ENCODE data around the gene CBX5. TPM values are rescaled to one million over a fixed set of nuclear protein-coding genes. Genes with fewer than 3 reads are reported as not detected.

The CBX5 gene
- total and polyA plus RNA-seq, 9 of the 15 experiments (the other 6 are each of a cell fraction or from before 2014, with no cell fraction given), result 32.6 to 102 (median 59.2) TPM

DNA sequence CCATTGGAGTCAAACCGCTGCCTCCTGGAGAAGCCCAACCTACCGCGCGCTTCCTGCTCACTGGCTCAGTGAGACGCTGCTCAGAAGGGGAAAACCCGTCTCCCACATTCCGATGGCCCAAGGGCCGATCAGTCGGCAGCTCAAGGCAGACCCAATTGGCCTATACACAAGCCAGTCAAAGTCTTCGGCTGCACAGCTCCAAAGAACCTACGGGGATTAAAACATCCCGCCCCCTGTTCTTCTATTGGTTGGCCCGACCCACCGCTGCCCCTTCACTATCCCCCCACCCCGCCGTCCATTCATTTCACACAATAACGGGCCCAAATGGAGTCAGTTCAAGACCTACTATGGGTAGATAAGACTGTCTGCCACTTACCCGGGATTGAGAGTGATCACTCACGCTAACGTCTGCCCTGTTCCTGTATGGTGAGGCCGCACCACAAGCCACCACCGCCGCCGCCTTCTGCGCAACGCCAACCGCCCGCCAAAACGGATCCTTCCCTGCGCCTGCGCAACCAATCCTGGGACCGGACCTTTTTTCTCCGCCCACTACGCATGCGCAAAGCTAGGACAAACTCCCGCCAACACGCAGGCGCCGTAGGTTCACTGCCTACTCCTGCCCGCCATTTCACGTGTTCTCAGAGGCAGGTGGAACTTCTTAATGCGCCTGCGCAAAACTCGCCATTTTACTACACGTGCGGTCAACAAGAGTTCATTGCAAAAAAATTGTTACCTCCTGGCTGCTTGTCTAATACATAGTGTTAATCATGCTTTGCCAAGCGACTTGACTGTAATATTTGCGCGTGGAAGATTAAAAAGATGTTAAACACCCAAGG lies at the start of gene CBX5 (continued):
- peak; percentile 34; the same call in 1 of the 2 replicates for TF ChIP-seq ZNF436 (CRISPR knock-in tag; IDR thresholded peaks at IDR 0.05)
- TF ChIP-seq CTBP1 (IDR thresholded peaks at IDR 0.05; ENCODE audit: borderline replicate concordance), result peak; percentile 47; the same call in 1 of the 2 replicates
- no peak for TF ChIP-seq MYNN (IDR thresholded peaks at IDR 0.05)
- TF ChIP-seq MYNN (CRISPR knock-in tag; IDR thresholded peaks at IDR 0.05), result no peak
- 0 out of 2 replicates have a peak, but pooled peaks have one; percentile 14 for TF ChIP-seq ATF7 (IDR thresholded peaks at IDR 0.05)
- TF ChIP-seq HNRNPLL (IDR thresholded peaks at IDR 0.05; ENCODE audit: low read depth, low read length, poor library complexity, severe bottlenecking), result peak; percentile 97
- no peak for TF ChIP-seq BCOR (IDR thresholded peaks at IDR 0.05)
- TF ChIP-seq, protein P1, sequence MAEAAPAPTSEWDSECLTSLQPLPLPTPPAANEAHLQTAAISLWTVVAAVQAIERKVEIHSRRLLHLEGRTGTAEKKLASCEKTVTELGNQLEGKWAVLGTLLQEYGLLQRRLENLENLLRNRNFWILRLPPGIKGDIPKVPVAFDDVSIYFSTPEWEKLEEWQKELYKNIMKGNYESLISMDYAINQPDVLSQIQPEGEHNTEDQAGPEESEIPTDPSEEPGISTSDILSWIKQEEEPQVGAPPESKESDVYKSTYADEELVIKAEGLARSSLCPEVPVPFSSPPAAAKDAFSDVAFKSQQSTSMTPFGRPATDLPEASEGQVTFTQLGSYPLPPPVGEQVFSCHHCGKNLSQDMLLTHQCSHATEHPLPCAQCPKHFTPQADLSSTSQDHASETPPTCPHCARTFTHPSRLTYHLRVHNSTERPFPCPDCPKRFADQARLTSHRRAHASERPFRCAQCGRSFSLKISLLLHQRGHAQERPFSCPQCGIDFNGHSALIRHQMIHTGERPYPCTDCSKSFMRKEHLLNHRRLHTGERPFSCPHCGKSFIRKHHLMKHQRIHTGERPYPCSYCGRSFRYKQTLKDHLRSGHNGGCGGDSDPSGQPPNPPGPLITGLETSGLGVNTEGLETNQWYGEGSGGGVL (CRISPR knock-in tag; IDR thresholded peaks at IDR 0.05), result no peak
- TF ChIP-seq TCF7L2 (IDR thresholded peaks at IDR 0.05; ENCODE audit: low read depth, low read length), result no peak
- TF ChIP-seq ATF6 (CRISPR knock-in tag; IDR thresholded peaks at IDR 0.05), result no peak
- no peak for TF ChIP-seq TAF15 (IDR thresholded peaks at IDR 0.05; ENCODE audit: low read depth, low read length)
- peak; percentile 92 for TF ChIP-seq EP400 (IDR thresholded peaks at IDR 0.05)
- TF ChIP-seq IFI16 (CRISPR knock-in tag; IDR thresholded peaks at IDR 0.05), result no peak
- no peak for TF ChIP-seq SRSF9 (IDR thresholded peaks at IDR 0.05; ENCODE audit: borderline replicate concordance, low read depth, low read length)
- TF ChIP-seq BDP1 (IDR thresholded peaks at IDR 0.05; ENCODE audit: insufficient read depth, insufficient read length), result no peak
- TF ChIP-seq HDGF (IDR thresholded peaks at IDR 0.05), result no peak
- TF ChIP-seq FOXA3 (CRISPR knock-in tag; conservative IDR thresholded peaks at IDR 0.05 in 1 of 2, IDR thresholded peaks at IDR 0.05 in 1 of 2), result peak in 1 of 2 experiments; percentile 65; a peak in 2 of 4 replicates
- 0 out of 2 replicates have a peak, but pooled peaks have one; percentile 34 for TF ChIP-seq KLF13 (tag; IDR thresholded peaks at IDR 0.05; ENCODE audit: borderline replicate concordance, low read depth)
- TF ChIP-seq ZBTB17 (CRISPR knock-in tag; IDR thresholded peaks at IDR 0.05), result no peak
- no peak for TF ChIP-seq ZNF518B (CRISPR knock-in tag; IDR thresholded peaks at IDR 0.05)
